ENCODE data around the gene NMU.

The NMU gene

GRCh38 chr4:55663145-55663544 is 27.0 kb upstream of the NMU start:
- Histone ChIP-seq H3K36me3 (ENCODE audit: control insufficient read depth, insufficient read depth, low read length) (no peaks in the 10 kb centered on the region), H3K4me3 (ENCODE audit: low read depth, low read length) (no peak overlapping the region), H3K27ac (ENCODE audit: low read depth, low read length) (no peak overlapping the region), H3K27me3 (ENCODE audit: control insufficient read depth, insufficient read depth, low read length) (no peaks in the 10 kb centered on the region), H3K4me1 (ENCODE audit: control insufficient read depth, insufficient read depth, low read length) (0 out of 2 replicates have a peak, but pooled peaks cover 4% of the 10 kb centered on the region), H3K9me3 (ENCODE audit: control insufficient read depth, insufficient read depth, low read depth, low read length) (no peaks in the 10 kb centered on the region), H3K9ac (ENCODE audit: low read length) (no peak overlapping the region)

DNA sequence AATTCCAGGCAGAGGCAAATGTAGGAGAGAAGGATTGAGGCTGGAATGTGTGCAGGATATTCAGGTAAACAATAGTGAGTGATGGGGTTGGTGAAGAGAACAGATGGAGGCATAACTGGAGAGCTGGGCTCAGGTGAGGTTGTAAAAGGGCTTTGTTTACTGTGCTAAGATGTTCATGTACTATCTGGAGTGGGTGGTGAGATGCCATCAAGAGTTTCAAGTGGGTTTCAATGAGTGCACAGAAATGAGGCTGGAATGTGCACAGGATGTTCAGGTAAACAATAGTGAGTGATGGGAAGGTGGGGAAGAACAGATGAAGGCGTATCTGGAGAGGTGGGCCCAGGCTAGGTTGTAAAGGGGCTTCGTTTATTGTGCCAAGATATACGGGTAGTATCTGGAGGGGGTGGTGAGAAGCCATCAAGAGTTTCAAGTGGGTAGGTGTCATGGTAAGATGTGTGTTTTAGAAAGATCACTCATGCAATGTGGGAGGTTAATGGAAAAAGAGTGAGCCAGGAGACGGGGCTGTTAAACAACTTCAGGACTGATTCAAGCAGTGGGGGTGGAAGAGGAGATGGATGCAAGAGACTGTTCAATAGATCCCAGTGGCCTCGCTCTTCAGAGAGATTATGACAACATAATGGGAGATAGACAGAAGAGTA is 25.4 kb upstream of the NMU start:
- Histone ChIP-seq H3K36me3 (ENCODE audit: control insufficient read depth, insufficient read depth, low read length) (no peaks in the 10 kb centered on the region), H3K4me3 (ENCODE audit: low read depth, low read length) (no peak overlapping the region), H3K27me3 (ENCODE audit: control insufficient read depth, insufficient read depth, low read length) (no peaks in the 10 kb centered on the region), H3K27ac (ENCODE audit: low read depth, low read length) (no peak overlapping the region), H3K4me1 (ENCODE audit: control insufficient read depth, insufficient read depth, low read length) (0 out of 2 replicates have a peak, but pooled peaks cover 4% of the 10 kb centered on the region), H3K9me3 (ENCODE audit: control insufficient read depth, insufficient read depth, low read depth, low read length) (no peaks in the 10 kb centered on the region), H3K9ac (ENCODE audit: low read length) (no peak overlapping the region)

GRCh38 chr4:55658657-55659056 is 22.6 kb upstream of the NMU start:
- no peak overlapping the region for H3K4me3 ChIP-seq (ENCODE audit: low read depth, low read length)
- H3K27me3 ChIP-seq (ENCODE audit: control insufficient read depth, insufficient read depth, low read length) = no peaks in the 10 kb centered on the region
- no peak overlapping the region for H3K9ac ChIP-seq (ENCODE audit: low read length)
- H3K27ac ChIP-seq (ENCODE audit: low read depth, low read length) = no peak overlapping the region
- H3K9me3 ChIP-seq (ENCODE audit: control insufficient read depth, insufficient read depth, low read depth, low read length) = no peaks in the 10 kb centered on the region
- 0 out of 2 replicates have a peak, but pooled peaks cover 4% of the 10 kb centered on the region for H3K4me1 ChIP-seq (ENCODE audit: control insufficient read depth, insufficient read depth, low read length)
- H3K36me3 ChIP-seq (ENCODE audit: control insufficient read depth, insufficient read depth, low read length) = no peaks in the 10 kb centered on the region

DNA sequence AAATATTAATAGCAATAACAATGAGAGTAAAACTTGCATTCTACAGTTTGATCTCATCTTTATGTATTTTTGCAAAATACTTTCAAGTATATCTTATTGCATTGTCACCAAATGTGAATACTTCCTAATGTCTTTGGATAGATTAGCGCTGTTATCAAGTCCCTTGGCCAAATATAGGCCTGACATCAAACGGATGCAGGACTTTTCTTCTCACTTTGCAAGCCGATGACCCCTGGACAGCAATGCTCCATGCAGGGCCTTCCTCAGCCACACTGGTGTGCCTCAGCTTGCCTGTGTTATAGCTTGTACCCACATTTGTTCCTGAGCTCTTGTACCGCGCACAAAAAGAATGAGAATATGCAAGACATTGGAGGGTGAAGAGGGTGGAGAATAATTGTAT is 18.0 kb upstream of the NMU start:
- Histone ChIP-seq H3K27me3 (ENCODE audit: control insufficient read depth, insufficient read depth, low read length) (no peaks in the 10 kb centered on the region), H3K36me3 (ENCODE audit: control insufficient read depth, insufficient read depth, low read length) (no peaks in the 10 kb centered on the region), H3K4me1 (ENCODE audit: control insufficient read depth, insufficient read depth, low read length) (no peaks in the 10 kb centered on the region), H3K9ac (ENCODE audit: low read length) (no peak overlapping the region), H3K9me3 (ENCODE audit: control insufficient read depth, insufficient read depth, low read depth, low read length) (0 out of 2 replicates have a peak, but pooled peaks cover 2% of the 10 kb centered on the region), H3K27ac (ENCODE audit: low read depth, low read length) (no peak overlapping the region), H3K4me3 (ENCODE audit: low read depth, low read length) (no peak overlapping the region)

GRCh38 chr4:55650483-55650882 is 14.4 kb upstream of the NMU start:
- Histone ChIP-seq H3K4me1 (ENCODE audit: control insufficient read depth, insufficient read depth, low read length) (no peaks in the 10 kb centered on the region), H3K9ac (ENCODE audit: low read length) (no peak overlapping the region), H3K27ac (ENCODE audit: low read depth, low read length) (no peak overlapping the region), H3K4me3 (ENCODE audit: low read depth, low read length) (no peak overlapping the region), H3K27me3 (ENCODE audit: control insufficient read depth, insufficient read depth, low read length) (no peaks in the 10 kb centered on the region), H3K9me3 (ENCODE audit: control insufficient read depth, insufficient read depth, low read depth, low read length) (0 out of 2 replicates have a peak, but pooled peaks cover 2% of the 10 kb centered on the region), H3K36me3 (ENCODE audit: control insufficient read depth, insufficient read depth, low read length) (no peaks in the 10 kb centered on the region)

DNA sequence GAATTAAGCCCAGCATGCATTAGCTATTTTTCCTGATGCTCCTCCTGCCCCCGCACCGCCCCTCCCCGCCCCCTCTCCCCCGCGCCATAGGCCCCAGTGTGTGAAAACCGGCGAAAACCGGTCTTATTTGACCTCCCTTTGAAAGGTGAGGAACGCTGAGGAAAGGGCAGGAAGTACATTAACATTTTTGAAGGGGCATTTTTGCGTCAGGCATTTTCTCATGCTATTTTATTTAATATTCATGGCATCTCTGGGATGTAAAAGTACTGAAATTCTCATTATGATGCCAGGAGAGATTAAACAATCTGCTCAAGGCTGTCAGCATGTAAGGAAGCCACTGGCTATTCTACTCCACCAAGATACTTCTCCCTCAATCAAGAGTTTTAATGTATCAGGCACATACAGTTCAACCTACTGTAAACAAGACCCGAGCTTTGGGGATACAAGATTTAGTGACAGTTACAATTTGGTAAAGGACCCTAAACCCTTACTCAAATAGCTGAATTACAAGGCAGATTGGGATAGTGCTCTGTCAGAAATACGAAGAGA is 1.2 kb upstream of the NMU start:
- no peaks in the 10 kb centered on the region for H3K36me3 ChIP-seq (ENCODE audit: control insufficient read depth, insufficient read depth, low read length)
- H3K4me1 ChIP-seq (ENCODE audit: control insufficient read depth, insufficient read depth, low read length) = peaks cover 30% of the 10 kb centered on the region
- H3K4me3 ChIP-seq (ENCODE audit: low read depth, low read length) = peak overlapping the region; percentile 62
- peak overlapping the region; percentile 58 for H3K9ac ChIP-seq (ENCODE audit: low read length)
- peaks cover 25% of the 10 kb centered on the region for H3K27me3 ChIP-seq (ENCODE audit: control insufficient read depth, insufficient read depth, low read length)
- peak overlapping the region; percentile 31; the same call in 1 of the 2 replicates for H3K27ac ChIP-seq (ENCODE audit: low read depth, low read length)
- no peaks in the 10 kb centered on the region for H3K9me3 ChIP-seq (ENCODE audit: control insufficient read depth, insufficient read depth, low read depth, low read length)

- H3K36me3 ChIP-seq (ENCODE audit: control insufficient read depth, insufficient read depth, low read length) = no peaks in the 10 kb centered on the region
- H3K27ac ChIP-seq (ENCODE audit: low read depth, low read length) = no peak overlapping the region
- peaks cover 25% of the 10 kb centered on the region for H3K27me3 ChIP-seq (ENCODE audit: control insufficient read depth, insufficient read depth, low read length)
- peak overlapping the region; percentile 28 for H3K9ac ChIP-seq (ENCODE audit: low read length)
- peaks cover 30% of the 10 kb centered on the region for H3K4me1 ChIP-seq (ENCODE audit: control insufficient read depth, insufficient read depth, low read length)
- peaks cover 4% of the 10 kb centered on the region; the same call in 1 of the 2 replicates for H3K9me3 ChIP-seq (ENCODE audit: control insufficient read depth, insufficient read depth, low read depth, low read length)
- H3K4me3 ChIP-seq (ENCODE audit: low read depth, low read length) = peak overlapping the region; percentile 62
Observed at GRCh38 chr4:55636656-55636999, 530 bp upstream of the NMU start.

DNA sequence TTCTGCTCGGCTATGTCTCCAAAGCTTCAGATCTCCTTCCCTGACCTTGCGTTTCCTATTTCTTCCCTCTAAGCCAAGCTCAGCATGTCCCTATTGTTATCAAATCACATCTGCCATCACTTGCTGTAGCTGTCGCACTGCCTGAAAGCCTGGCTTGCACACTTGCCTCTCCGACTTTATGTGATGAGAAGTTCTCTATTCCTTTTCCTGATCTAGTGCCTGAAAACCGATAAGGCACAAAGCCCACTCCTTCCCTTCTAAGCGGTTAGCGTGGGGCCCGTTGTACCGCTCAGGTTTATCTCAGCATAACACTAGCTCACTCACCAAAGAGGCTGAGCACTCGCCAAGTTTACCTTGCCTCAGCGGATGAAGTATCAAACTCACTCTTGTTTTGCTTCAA is 816 bp downstream of the NMU start:
- peak overlapping the region; percentile 62 for H3K4me3 ChIP-seq (ENCODE audit: low read depth, low read length)
- peaks cover 25% of the 10 kb centered on the region for H3K27me3 ChIP-seq (ENCODE audit: control insufficient read depth, insufficient read depth, low read length)

DNA sequence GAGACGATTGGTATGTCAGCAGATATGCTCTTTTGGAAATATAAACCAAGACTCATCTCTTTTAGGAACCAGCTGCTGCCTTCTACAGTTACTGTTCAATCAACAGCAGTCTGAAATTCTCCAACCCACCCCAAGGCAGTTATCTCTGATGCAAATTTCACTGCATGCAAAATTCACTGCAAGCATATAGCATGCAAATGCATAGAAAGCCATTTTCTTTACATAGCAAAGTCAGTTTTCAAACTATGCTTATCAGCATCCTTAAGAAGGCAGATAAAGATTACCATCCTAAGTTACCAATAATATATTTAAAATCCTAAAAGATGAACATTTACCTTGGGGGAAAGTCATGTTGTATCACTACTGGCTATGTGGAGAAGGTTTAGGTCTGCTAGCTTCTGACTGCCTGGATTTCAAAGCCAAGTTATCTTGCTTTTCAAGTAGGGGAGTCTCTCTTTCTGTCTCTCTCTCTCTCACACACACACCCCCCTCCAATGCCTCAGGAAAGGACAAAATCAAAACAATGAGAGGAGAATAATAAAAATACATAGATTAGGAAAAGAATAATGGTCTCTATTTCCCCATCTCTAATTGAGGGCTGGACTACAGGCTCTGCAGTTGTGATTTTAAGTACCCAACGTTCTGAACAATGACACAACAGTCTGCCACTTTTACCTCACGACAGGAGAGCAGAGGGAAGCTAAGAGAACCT is 1.5 kb downstream of the NMU start:
- Histone ChIP-seq H3K9ac (ENCODE audit: low read length) (peak overlapping the region; percentile 34), H3K9me3 (ENCODE audit: control insufficient read depth, insufficient read depth, low read depth, low read length) (peaks cover 5% of the 10 kb centered on the region; the same call in 1 of the 2 replicates), H3K4me3 (ENCODE audit: low read depth, low read length) (peak overlapping the region; percentile 62), H3K4me1 (ENCODE audit: control insufficient read depth, insufficient read depth, low read length) (peaks cover 30% of the 10 kb centered on the region), H3K36me3 (ENCODE audit: control insufficient read depth, insufficient read depth, low read length) (no peaks in the 10 kb centered on the region), H3K27me3 (ENCODE audit: control insufficient read depth, insufficient read depth, low read length) (peaks cover 25% of the 10 kb centered on the region), H3K27ac (ENCODE audit: low read depth, low read length) (no peak overlapping the region)

More for the DNA sequence above, 816 bp downstream of the NMU start:
- Histone ChIP-seq H3K27ac (ENCODE audit: low read depth, low read length) (no peak overlapping the region), H3K9me3 (ENCODE audit: control insufficient read depth, insufficient read depth, low read depth, low read length) (peaks cover 5% of the 10 kb centered on the region; the same call in 1 of the 2 replicates), H3K9ac (ENCODE audit: low read length) (peak overlapping the region; percentile 34), H3K36me3 (ENCODE audit: control insufficient read depth, insufficient read depth, low read length) (no peaks in the 10 kb centered on the region), H3K4me1 (ENCODE audit: control insufficient read depth, insufficient read depth, low read length) (peaks cover 30% of the 10 kb centered on the region)

GRCh38 chr4:55633903-55634302 is 2.2 kb downstream of the NMU start:
- Histone ChIP-seq H3K27me3 (ENCODE audit: control insufficient read depth, insufficient read depth, low read length) (peaks cover 25% of the 10 kb centered on the region), H3K4me3 (ENCODE audit: low read depth, low read length) (no peak overlapping the region), H3K4me1 (ENCODE audit: control insufficient read depth, insufficient read depth, low read length) (peaks cover 30% of the 10 kb centered on the region)

DNA sequence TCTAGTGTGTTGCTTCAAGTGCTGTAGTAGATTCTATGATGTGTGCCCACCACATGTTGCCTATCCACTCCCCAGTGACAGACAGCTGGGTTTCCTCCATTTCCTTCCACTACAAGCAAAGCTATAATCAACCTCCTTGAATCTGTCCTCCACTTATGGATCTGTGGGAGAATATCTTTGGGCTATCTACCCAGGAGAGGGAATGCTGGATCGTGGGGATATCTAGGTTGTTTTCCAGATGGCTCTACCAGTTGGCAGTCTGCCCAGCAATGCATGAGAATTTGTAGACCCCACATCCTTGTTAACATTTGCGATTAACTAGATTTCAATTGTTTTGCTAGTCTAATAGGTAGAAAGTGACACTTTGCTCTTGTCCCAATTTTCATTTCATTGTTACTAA is 10.3 kb downstream of the NMU start:
- Histone ChIP-seq H3K4me1 (ENCODE audit: control insufficient read depth, insufficient read depth, low read length) (no peaks in the 10 kb centered on the region), H3K27me3 (ENCODE audit: control insufficient read depth, insufficient read depth, low read length) (no peaks in the 10 kb centered on the region), H3K4me3 (ENCODE audit: low read depth, low read length) (no peak overlapping the region), H3K9ac (ENCODE audit: low read length) (no peak overlapping the region), H3K9me3 (ENCODE audit: control insufficient read depth, insufficient read depth, low read depth, low read length) (peaks cover 4% of the 10 kb centered on the region; the same call in 1 of the 2 replicates), H3K36me3 (ENCODE audit: control insufficient read depth, insufficient read depth, low read length) (peaks cover 9% of the 10 kb centered on the region), H3K27ac (ENCODE audit: low read depth, low read length) (no peak overlapping the region)

More at GRCh38 chr4:55633903-55634302, 2.2 kb downstream of the NMU start:
- no peak overlapping the region for H3K27ac ChIP-seq (ENCODE audit: low read depth, low read length)
- no peaks in the 10 kb centered on the region for H3K36me3 ChIP-seq (ENCODE audit: control insufficient read depth, insufficient read depth, low read length)
- H3K9me3 ChIP-seq (ENCODE audit: control insufficient read depth, insufficient read depth, low read depth, low read length) = peaks cover 5% of the 10 kb centered on the region; the same call in 1 of the 2 replicates
- no peak overlapping the region for H3K9ac ChIP-seq (ENCODE audit: low read length)

Data from HUES6 (cell line).